DND-41 (cell line): ENCODE results near the gene FAF1.

Experiments
- ATAC-seq: fragments of 200-7000 bp; cut with Tn5 transposase; 3 replicates; pipeline ENCODE4 v1.9.1; 2021; ENCODE audit warnings: low read depth; ENCODE audit not compliant: insufficient read depth
- DNase-seq: peaks from one replicate; pipeline ENCODE4 v3.0.0-alpha.2; 2020
- H2AFZ ChIP-seq: 2 replicates; pipeline ENCODE4 v1.6.0; 2012; ENCODE audit warnings: low read depth, low read length
- H3K27ac ChIP-seq: 2 replicates; pipeline ENCODE4 v1.5.1; 2012; ENCODE audit warnings: low read length, inconsistent platforms
- H3K27me3 ChIP-seq: fragments of 200-600 bp; sonication (generic); 2 replicates; pipeline ENCODE4 v1.6.0; 2012; ENCODE audit warnings: low read length, mild to moderate bottlenecking, inconsistent platforms; ENCODE audit not compliant: insufficient read depth, poor library complexity
- H3K36me3 ChIP-seq: 2 replicates; pipeline ENCODE4 v1.5.1; 2012; ENCODE audit warnings: low read length, inconsistent platforms; ENCODE audit not compliant: insufficient read depth
- H3K4me1 ChIP-seq: 2 replicates; pipeline ENCODE4 v1.5.1; 2012; ENCODE audit warnings: mild to moderate bottlenecking, low read length; ENCODE audit not compliant: insufficient read depth
- H3K4me2 ChIP-seq: 2 replicates; pipeline ENCODE4 v1.6.0; 2012; ENCODE audit warnings: mild to moderate bottlenecking, moderate library complexity, low read length, inconsistent platforms; ENCODE audit not compliant: insufficient read depth
- H3K4me3 ChIP-seq, 2 experiments: fragments of 200-600 bp in 1 of 2; shearing (Covaris generic) in 1 of 2; 2 replicates each; pipeline ENCODE4 v1.5.1; 2012 to 2016; ENCODE audit warnings: inconsistent platforms in 2 of 2, low read length in 2 of 2, mild to moderate bottlenecking in 2 of 2, low read depth in 1 of 2, moderate library complexity in 1 of 2
- H3K79me2 ChIP-seq: 2 replicates; pipeline ENCODE4 v1.6.0; 2012; ENCODE audit warnings: low read length, inconsistent platforms; ENCODE audit not compliant: insufficient read depth
- H3K9ac ChIP-seq: 2 replicates; pipeline ENCODE4 v1.6.0; 2012; ENCODE audit warnings: low read depth, mild to moderate bottlenecking, inconsistent platforms, low read length, moderate library complexity
- H3K9me3 ChIP-seq: 2 replicates; pipeline ENCODE4 v1.5.1; 2012; ENCODE audit warnings: low read length, moderate library complexity, mild to moderate bottlenecking, inconsistent platforms; ENCODE audit not compliant: insufficient read depth, severe bottlenecking
- H4K20me1 ChIP-seq: 2 replicates; pipeline ENCODE4 v1.6.0; 2012; ENCODE audit warnings: low read length; ENCODE audit not compliant: insufficient read depth
- EZH2 ChIP-seq: IDR thresholded peaks from 3 replicates; pipeline ENCODE4 v1.6.1; 2012; ENCODE audit warnings: borderline replicate concordance, low read depth, mild to moderate bottlenecking, moderate library complexity, low read length, inconsistent platforms; ENCODE audit not compliant: severe bottlenecking
- TF ChIP-seq, protein P1 (sequence below): IDR thresholded peaks from 2 replicates; pipeline ENCODE4 v1.5.1; 2012; ENCODE audit warnings: borderline replicate concordance, low read length, moderate library complexity, mild to moderate bottlenecking; ENCODE audit not compliant: poor library complexity, severe bottlenecking; ENCODE audit errors: extremely low read depth

The FAF1 gene

DNA sequence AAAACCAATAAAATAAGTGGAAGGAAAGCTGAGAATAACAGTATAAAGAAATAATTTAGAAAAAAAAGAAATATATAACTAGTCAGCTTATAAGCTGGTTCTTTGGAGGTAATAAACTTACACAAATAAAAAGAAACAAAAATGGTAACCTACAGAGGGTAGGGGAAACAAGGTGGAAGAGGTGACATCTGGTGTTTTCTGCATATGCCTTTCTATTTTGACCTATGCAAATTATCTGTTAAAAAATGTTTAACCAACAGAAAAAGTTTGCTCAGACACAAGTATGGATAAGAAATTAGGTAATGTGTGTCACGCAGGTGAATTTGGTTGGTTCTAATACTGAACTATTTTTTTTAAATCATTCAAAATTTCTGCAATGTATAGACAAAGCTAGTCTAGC, 483.3 kb downstream of the FAF1 start:
- peaks cover 41% of the 10 kb centered on the region for H3K36me3 ChIP-seq
- H3K27me3 ChIP-seq: no peaks in the 10 kb centered on the region
- no peaks in the 10 kb centered on the region for H3K9me3 ChIP-seq
- no peaks in the 10 kb centered on the region for H4K20me1 ChIP-seq
- no peaks in the 10 kb centered on the region for H3K79me2 ChIP-seq
- ATAC-seq (no peak), DNase-seq (no peak)
- H2AFZ ChIP-seq: no peak overlapping the region
- H3K4me1 ChIP-seq: no peaks in the 10 kb centered on the region
- H3K4me2 ChIP-seq: no peak overlapping the region
- TF ChIP-seq, protein P1, sequence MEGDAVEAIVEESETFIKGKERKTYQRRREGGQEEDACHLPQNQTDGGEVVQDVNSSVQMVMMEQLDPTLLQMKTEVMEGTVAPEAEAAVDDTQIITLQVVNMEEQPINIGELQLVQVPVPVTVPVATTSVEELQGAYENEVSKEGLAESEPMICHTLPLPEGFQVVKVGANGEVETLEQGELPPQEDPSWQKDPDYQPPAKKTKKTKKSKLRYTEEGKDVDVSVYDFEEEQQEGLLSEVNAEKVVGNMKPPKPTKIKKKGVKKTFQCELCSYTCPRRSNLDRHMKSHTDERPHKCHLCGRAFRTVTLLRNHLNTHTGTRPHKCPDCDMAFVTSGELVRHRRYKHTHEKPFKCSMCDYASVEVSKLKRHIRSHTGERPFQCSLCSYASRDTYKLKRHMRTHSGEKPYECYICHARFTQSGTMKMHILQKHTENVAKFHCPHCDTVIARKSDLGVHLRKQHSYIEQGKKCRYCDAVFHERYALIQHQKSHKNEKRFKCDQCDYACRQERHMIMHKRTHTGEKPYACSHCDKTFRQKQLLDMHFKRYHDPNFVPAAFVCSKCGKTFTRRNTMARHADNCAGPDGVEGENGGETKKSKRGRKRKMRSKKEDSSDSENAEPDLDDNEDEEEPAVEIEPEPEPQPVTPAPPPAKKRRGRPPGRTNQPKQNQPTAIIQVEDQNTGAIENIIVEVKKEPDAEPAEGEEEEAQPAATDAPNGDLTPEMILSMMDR: no peak
- TF ChIP-seq EZH2: no peak
- no peak overlapping the region for H3K9ac ChIP-seq
- no peak overlapping the region for H3K4me3 ChIP-seq
- no peak overlapping the region for H3K27ac ChIP-seq

DNA sequence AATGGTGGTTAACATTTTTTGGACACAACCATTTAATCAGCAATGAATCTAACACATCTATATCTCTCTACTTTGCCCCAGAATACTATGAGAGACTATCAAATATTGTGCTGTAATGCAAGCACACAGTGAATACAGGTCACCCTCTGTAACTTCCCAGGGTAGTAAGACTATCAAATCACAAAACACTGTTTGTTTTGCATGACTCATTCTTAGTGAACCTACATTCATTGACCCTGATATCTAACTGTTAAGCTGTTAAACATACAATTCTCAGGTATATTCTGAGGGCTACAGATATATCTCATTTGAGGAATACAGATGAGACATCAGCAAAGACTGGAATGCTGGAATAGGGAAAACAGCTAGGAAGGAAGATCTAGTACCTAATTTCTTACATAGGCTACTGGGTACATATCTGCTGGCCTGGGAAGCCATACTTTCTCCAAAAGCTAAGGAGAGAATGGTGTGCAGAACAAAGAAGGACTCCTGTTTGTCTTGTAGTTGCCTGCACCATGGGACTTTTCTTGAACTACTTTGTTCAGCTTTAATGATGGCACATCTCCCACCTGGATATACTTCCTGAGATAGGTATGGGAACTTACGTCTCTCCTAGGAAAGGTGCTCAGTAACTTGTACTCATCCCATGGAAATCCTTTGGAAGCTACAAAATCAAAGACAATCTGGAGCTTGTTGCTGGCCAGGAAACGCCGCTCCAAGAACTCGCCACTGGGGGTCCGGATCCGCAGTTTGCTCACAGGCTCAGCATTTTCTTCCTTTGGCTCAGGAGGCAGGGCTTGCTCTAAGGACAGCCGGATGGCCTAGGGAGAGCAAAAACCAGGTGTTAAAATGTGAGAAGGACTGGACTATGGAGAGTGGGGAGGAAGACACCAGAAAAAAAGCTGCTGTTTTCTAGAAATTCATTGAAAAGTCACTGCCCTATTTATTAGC, 484.9 kb downstream of the FAF1 start:
- TF ChIP-seq, protein P1: no peak
- no peak for TF ChIP-seq EZH2
- Histone ChIP-seq H3K27ac (no peak overlapping the region), H3K36me3 (peaks cover 44% of the 10 kb centered on the region), H3K9ac (no peak overlapping the region), H3K27me3 (no peaks in the 10 kb centered on the region), H2AFZ (no peak overlapping the region), H3K79me2 (no peaks in the 10 kb centered on the region), H3K4me1 (no peaks in the 10 kb centered on the region), H4K20me1 (no peaks in the 10 kb centered on the region), H3K9me3 (no peaks in the 10 kb centered on the region), H3K4me2 (no peak overlapping the region), H3K4me3 (no peak overlapping the region)
- ATAC-seq (no peak), DNase-seq (no peak)

DNA sequence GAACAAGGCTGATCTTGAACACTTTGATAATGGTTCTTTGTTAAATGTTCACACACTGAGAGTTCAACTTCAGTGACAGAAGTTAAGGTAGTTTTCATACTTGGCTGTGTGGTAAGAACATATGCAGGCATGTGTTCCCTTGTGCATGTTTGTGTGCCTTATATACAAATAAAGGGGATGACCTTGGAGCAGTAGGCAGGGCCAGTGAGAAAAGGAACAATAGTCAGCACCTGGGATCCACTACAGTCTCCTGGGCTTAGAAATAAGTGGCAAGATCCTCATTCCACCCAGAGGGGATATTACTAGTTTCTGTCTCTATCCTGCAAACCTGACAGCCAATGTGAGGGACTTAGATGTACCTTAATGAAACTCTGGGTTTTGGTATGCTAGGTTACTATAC, 486.6 kb downstream of the FAF1 start:
- Histone ChIP-seq H3K4me2 (no peak overlapping the region), H3K9ac (no peak overlapping the region), H3K27ac (no peak overlapping the region), H3K79me2 (no peaks in the 10 kb centered on the region), H4K20me1 (no peaks in the 10 kb centered on the region), H2AFZ (no peak overlapping the region), H3K9me3 (no peaks in the 10 kb centered on the region), H3K27me3 (no peaks in the 10 kb centered on the region), H3K4me3 (no peak overlapping the region), H3K4me1 (no peaks in the 10 kb centered on the region), H3K36me3 (peaks cover 49% of the 10 kb centered on the region)
- DNase-seq: no peak
- TF ChIP-seq, protein P1: no peak
- no peak for TF ChIP-seq EZH2
- no peak for ATAC-seq
